ENCODE measurements around the gene JPH2.

The JPH2 gene

GRCh38 chr20:44188752-44189151, 1.8 kb upstream of the JPH2 start:
- Histone ChIP-seq H3K4me2 (peak overlapping the region; percentile 97), H3K27ac (peak overlapping the region; percentile 76; the same call in 1 of the 2 replicates), H3K4me3 (no peak overlapping the region)

GRCh38 chr20:44187772-44188709, 1.1 kb upstream of the JPH2 start:
- Histone ChIP-seq H3K4me3 (peak overlapping the region; percentile 69), H3K27ac (peak overlapping the region; percentile 76), H3K27me3 (no peaks in the 10 kb centered on the region), H3K9ac (peak overlapping the region; percentile 79), H3K9me3 (no peaks in the 10 kb centered on the region), H3K4me1 (peaks cover 41% of the 10 kb centered on the region), H3K36me3 (no peaks in the 10 kb centered on the region), H4K20me1 (no peaks in the 10 kb centered on the region), H3K4me2 (peak overlapping the region; percentile 97)
- TF ChIP-seq Cebpa-rat (IDR thresholded peaks at IDR 0.05) = no peak

More at GRCh38 chr20:44188752-44189151, 1.8 kb upstream of the JPH2 start:
- no peaks in the 10 kb centered on the region for H3K9me3 ChIP-seq
- peaks cover 37% of the 10 kb centered on the region for H3K4me1 ChIP-seq
- no peak for TF ChIP-seq Cebpa-rat (IDR thresholded peaks at IDR 0.05)
- H3K27me3 ChIP-seq = no peaks in the 10 kb centered on the region
- H3K36me3 ChIP-seq = no peaks in the 10 kb centered on the region
- H4K20me1 ChIP-seq = no peaks in the 10 kb centered on the region
- H3K9ac ChIP-seq = no peak overlapping the region

GRCh38 chr20:44186674-44187053, 324 bp downstream of the JPH2 start:
- Histone ChIP-seq H3K27ac (peak overlapping the region; percentile 76), H3K4me2 (peak overlapping the region; percentile 97), H3K36me3 (no peaks in the 10 kb centered on the region), H3K4me1 (peaks cover 55% of the 10 kb centered on the region), H3K9me3 (no peaks in the 10 kb centered on the region), H3K4me3 (peak overlapping the region; percentile 69), H4K20me1 (no peaks in the 10 kb centered on the region), H3K9ac (peak overlapping the region; percentile 79), H3K27me3 (no peaks in the 10 kb centered on the region)
- no peak for TF ChIP-seq Cebpa-rat (IDR thresholded peaks at IDR 0.05)

- Histone ChIP-seq H3K9ac (peak overlapping the region; percentile 79), H4K20me1 (no peaks in the 10 kb centered on the region), H3K4me3 (peak overlapping the region; percentile 69; the same call in 1 of the 2 replicates), H3K27ac (no peak overlapping the region), H3K36me3 (no peaks in the 10 kb centered on the region), H3K4me1 (peaks cover 60% of the 10 kb centered on the region), H3K9me3 (no peaks in the 10 kb centered on the region), H3K27me3 (no peaks in the 10 kb centered on the region), H3K4me2 (peak overlapping the region; percentile 97)
- no peak for TF ChIP-seq Cebpa-rat (IDR thresholded peaks at IDR 0.05)
Observed at GRCh38 chr20:44186201-44186600, 787 bp downstream of the JPH2 start.

GRCh38 chr20:44185574-44185973, 1.4 kb downstream of the JPH2 start:
- no peak for TF ChIP-seq Cebpa-rat (IDR thresholded peaks at IDR 0.05)

GRCh38 chr20:44183282-44183681, 3.7 kb downstream of the JPH2 start:
- H3K9me3 ChIP-seq = no peaks in the 10 kb centered on the region
- no peak overlapping the region for H3K9ac ChIP-seq
- H4K20me1 ChIP-seq = no peaks in the 10 kb centered on the region
- peaks cover 61% of the 10 kb centered on the region for H3K4me1 ChIP-seq
- H3K27me3 ChIP-seq = no peaks in the 10 kb centered on the region
- no peak overlapping the region for H3K4me3 ChIP-seq
- H3K36me3 ChIP-seq = no peaks in the 10 kb centered on the region
- H3K4me2 ChIP-seq = no peak overlapping the region
- TF ChIP-seq Cebpa-rat (IDR thresholded peaks at IDR 0.05) = no peak
- no peak overlapping the region for H3K27ac ChIP-seq

More at GRCh38 chr20:44185574-44185973, 1.4 kb downstream of the JPH2 start:
- no peak overlapping the region for H3K27ac ChIP-seq
- no peak overlapping the region for H3K9ac ChIP-seq
- H3K4me2 ChIP-seq = no peak overlapping the region
- H3K4me3 ChIP-seq = no peak overlapping the region
- peaks cover 66% of the 10 kb centered on the region for H3K4me1 ChIP-seq
- H3K27me3 ChIP-seq = no peaks in the 10 kb centered on the region
- no peaks in the 10 kb centered on the region for H3K9me3 ChIP-seq
- H4K20me1 ChIP-seq = no peaks in the 10 kb centered on the region
- H3K36me3 ChIP-seq = no peaks in the 10 kb centered on the region

GRCh38 chr20:44182863-44183262, 4.1 kb downstream of the JPH2 start:
- no peaks in the 10 kb centered on the region for H4K20me1 ChIP-seq
- no peak overlapping the region for H3K4me3 ChIP-seq
- no peak overlapping the region for H3K9ac ChIP-seq
- peaks cover 57% of the 10 kb centered on the region for H3K4me1 ChIP-seq
- H3K9me3 ChIP-seq = no peaks in the 10 kb centered on the region
- H3K27ac ChIP-seq = no peak overlapping the region
- no peaks in the 10 kb centered on the region for H3K27me3 ChIP-seq
- no peak for TF ChIP-seq Cebpa-rat (IDR thresholded peaks at IDR 0.05)
- no peaks in the 10 kb centered on the region for H3K36me3 ChIP-seq
- H3K4me2 ChIP-seq = no peak overlapping the region; the same call in 1 of the 2 replicates

- Histone ChIP-seq H3K9ac (no peak overlapping the region; the same call in 1 of the 2 replicates), H3K27me3 (no peaks in the 10 kb centered on the region), H3K27ac (no peak overlapping the region), H4K20me1 (no peaks in the 10 kb centered on the region), H3K4me1 (peaks cover 53% of the 10 kb centered on the region), H3K36me3 (no peaks in the 10 kb centered on the region), H3K4me2 (peak overlapping the region; percentile 86), H3K9me3 (no peaks in the 10 kb centered on the region), H3K4me3 (no peak overlapping the region)
- no peak for TF ChIP-seq Cebpa-rat (IDR thresholded peaks at IDR 0.05)
Observed at GRCh38 chr20:44182135-44182765, 4.7 kb downstream of the JPH2 start.

GRCh38 chr20:44181611-44182010, 5.4 kb downstream of the JPH2 start:
- Histone ChIP-seq H4K20me1 (no peaks in the 10 kb centered on the region), H3K4me3 (no peak overlapping the region), H3K36me3 (no peaks in the 10 kb centered on the region), H3K9ac (no peak overlapping the region; the same call in 1 of the 2 replicates), H3K27me3 (no peaks in the 10 kb centered on the region), H3K9me3 (no peaks in the 10 kb centered on the region), H3K4me2 (peak overlapping the region; percentile 86), H3K27ac (0 out of 2 replicates have a peak overlapping the region, but pooled peaks have one; percentile 16), H3K4me1 (peaks cover 52% of the 10 kb centered on the region)
- no peak for TF ChIP-seq Cebpa-rat (IDR thresholded peaks at IDR 0.05)

GRCh38 chr20:44180814-44181213, 6.2 kb downstream of the JPH2 start:
- no peak overlapping the region for H3K4me3 ChIP-seq
- no peaks in the 10 kb centered on the region for H3K9me3 ChIP-seq
- peaks cover 45% of the 10 kb centered on the region for H3K4me1 ChIP-seq
- peak overlapping the region; percentile 74; the same call in 1 of the 2 replicates for H3K9ac ChIP-seq
- no peaks in the 10 kb centered on the region for H4K20me1 ChIP-seq
- no peak for TF ChIP-seq Cebpa-rat (IDR thresholded peaks at IDR 0.05)
- H3K36me3 ChIP-seq = no peaks in the 10 kb centered on the region
- peak overlapping the region; percentile 86 for H3K4me2 ChIP-seq
- H3K27me3 ChIP-seq = no peaks in the 10 kb centered on the region
- H3K27ac ChIP-seq = peak overlapping the region; percentile 79

Data from BLaER1 (cell line).